Adrenal gland (tissue), 5 donors: ENCODE results near the gene ENTREP1.

Experiments
- CTCF ChIP-seq, 6 experiments: fragments of 450-650 bp in 4 of 6; fragments of 200-600 bp in 2 of 6; sonication (generic) in 1 of 6; IDR thresholded peaks; 1 replicate in 5 of 6; 2 replicates in 1 of 6; pipeline versions ENCODE4 v1.5.1 to v1.8.0; 2016 to 2021; ENCODE audit warnings: antibody characterized with exemption in 6 of 6, mild to moderate bottlenecking in 2 of 6, moderate library complexity in 1 of 6
- POLR2A ChIP-seq, 2 donors: fragments of 450-650 bp; IDR thresholded peaks; one replicate each; pipeline ENCODE4 v1.6.1; 2017; ENCODE audit warnings: antibody characterized with exemption in 2 of 2, mild to moderate bottlenecking in 2 of 2, moderate library complexity in 1 of 2
- donor health status: DM: no; HTN: no; CAD: no.

GRCh38 chr9:69347607-69348006, 22.6 kb downstream of the ENTREP1 start:
- TF ChIP-seq POLR2A (IDR thresholded peaks at IDR 0.05) (no peak), CTCF (IDR thresholded peaks at IDR 0.05) (no peak)
